ACC112 (cell line): Measurements from ENCODE around the gene IL20RA.
"Not testable (repeated sequence)": the region's sequence is repeated elsewhere in the genome, so short reads cannot be mapped to it uniquely, and the experiment has no call there.

Source experiments
- H2AFZ ChIP-seq: fragments of 200-600 bp; sonication (generic); one replicate; pipeline ENCODE4 v1.6.0; 2017; ENCODE audit warnings: antibody characterized with exemption, low read length; ENCODE audit not compliant: unreplicated experiment
- H3K27ac ChIP-seq: fragments of 200-600 bp; sonication (generic); 2 replicates; pipeline ENCODE4 v1.5.1; 2014; ENCODE audit warnings: low read depth, mild to moderate bottlenecking, antibody characterized with exemption, low read length, moderate library complexity
- H3K27me3 ChIP-seq: fragments of 200-600 bp; sonication (generic); 2 replicates; pipeline ENCODE4 v1.6.1; 2014; ENCODE audit warnings: mild to moderate bottlenecking, antibody characterized with exemption, low read length, moderate library complexity, mixed read lengths; ENCODE audit not compliant: insufficient read depth
- H3K36me3 ChIP-seq: fragments of 200-600 bp; sonication (generic); 2 replicates; pipeline ENCODE4 v1.6.1; 2016; ENCODE audit warnings: mild to moderate bottlenecking, antibody characterized with exemption, low read length, moderate library complexity, mixed read lengths; ENCODE audit not compliant: insufficient read depth
- H3K4me1 ChIP-seq: fragments of 200-600 bp; sonication (generic); one replicate; pipeline ENCODE4 v1.6.1; 2016; ENCODE audit warnings: low read length, mixed read lengths; ENCODE audit not compliant: insufficient read depth, unreplicated experiment, control insufficient read depth
- H3K4me3 ChIP-seq: fragments of 200-600 bp; sonication (generic); 2 replicates; pipeline ENCODE4 v1.5.1; 2014; ENCODE audit warnings: mild to moderate bottlenecking, low read depth, low read length
- H3K79me2 ChIP-seq: fragments of 200-600 bp; sonication (generic); one replicate; pipeline ENCODE4 v1.6.0; 2016; ENCODE audit warnings: low read length; ENCODE audit not compliant: control insufficient read depth, unreplicated experiment, insufficient read depth

IL20RA gene

DNA sequence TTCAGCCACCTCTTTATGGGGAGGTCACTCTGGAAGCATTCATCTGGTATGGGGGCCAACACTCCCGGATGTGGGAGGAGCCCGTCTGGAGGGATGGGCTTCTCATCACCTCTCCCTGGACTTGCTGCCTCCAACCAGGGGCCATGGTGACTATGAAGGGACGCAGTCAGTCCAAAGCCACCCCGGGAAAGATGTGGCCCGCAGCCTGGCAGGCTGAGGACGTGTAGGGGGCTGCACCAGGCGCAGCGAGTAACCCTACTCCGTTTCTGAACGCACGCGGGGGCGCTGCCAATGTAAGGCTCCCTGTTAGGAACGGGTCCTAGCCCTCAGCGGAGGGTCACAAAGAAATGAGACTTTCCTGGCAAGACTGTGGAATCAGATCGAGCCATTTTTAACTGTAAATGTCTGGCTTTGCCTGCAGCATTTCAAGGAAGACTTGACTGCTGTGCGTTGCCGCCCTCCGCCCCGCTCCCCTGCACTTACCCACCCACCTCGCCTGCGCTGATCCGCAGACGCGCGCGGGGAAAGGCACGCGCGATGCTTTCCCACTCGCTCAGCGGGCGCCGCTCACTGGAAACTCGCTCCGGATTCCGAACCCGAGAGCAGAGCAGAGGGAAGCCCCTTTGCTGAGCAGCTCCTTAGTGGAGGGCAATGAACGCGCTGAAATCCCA is 55.1 kb downstream of the IL20RA start:
- H3K27ac ChIP-seq: no peak overlapping the region
- peak overlapping the region; percentile 62 for H3K4me3 ChIP-seq
- H3K27me3 ChIP-seq: peaks cover 59% of the 10 kb centered on the region
- no peaks in the 10 kb centered on the region for H3K79me2 ChIP-seq
- H3K36me3 ChIP-seq: no peaks in the 10 kb centered on the region
- peak overlapping the region; percentile 0 for H2AFZ ChIP-seq
- H3K4me1 ChIP-seq: peaks cover 3% of the 10 kb centered on the region

- no peaks in the 10 kb centered on the region for H3K79me2 ChIP-seq
- H3K27me3 ChIP-seq: peaks cover 54% of the 10 kb centered on the region
- peaks cover 3% of the 10 kb centered on the region for H3K4me1 ChIP-seq
- H3K4me3 ChIP-seq: no peak overlapping the region
- H3K27ac ChIP-seq: no peak overlapping the region
- no peaks in the 10 kb centered on the region for H3K36me3 ChIP-seq
- H2AFZ ChIP-seq: no peak overlapping the region
These were observed 57.2 kb downstream of the IL20RA start for GRCh38 chr6:136987526-136987925.

DNA sequence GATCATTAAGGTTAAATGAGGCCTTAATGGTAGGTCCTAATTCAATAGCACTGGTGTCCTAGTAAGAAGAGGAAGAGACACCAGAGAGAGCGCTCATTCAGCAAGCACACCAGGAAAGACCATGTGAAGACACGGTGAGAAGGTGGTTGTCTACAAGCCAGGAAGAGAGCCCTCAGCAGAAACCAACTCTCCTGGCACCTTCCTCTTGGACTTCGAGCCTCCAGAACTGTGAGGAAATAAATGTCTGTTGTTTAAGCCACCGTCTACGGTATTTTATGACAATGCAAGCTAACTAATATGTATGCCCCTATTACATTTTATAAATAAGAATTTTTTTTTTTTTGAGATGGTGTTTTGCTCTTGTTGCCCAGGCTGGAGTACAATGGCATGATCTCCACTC is 59.3 kb downstream of the IL20RA start:
- Histone ChIP-seq H3K27ac (no peak overlapping the region), H3K4me3 (no peak overlapping the region), H3K27me3 (peaks cover 37% of the 10 kb centered on the region), H3K36me3 (no peaks in the 10 kb centered on the region), H3K79me2 (no peaks in the 10 kb centered on the region), H2AFZ (no peak overlapping the region), H3K4me1 (peaks cover 3% of the 10 kb centered on the region)

DNA sequence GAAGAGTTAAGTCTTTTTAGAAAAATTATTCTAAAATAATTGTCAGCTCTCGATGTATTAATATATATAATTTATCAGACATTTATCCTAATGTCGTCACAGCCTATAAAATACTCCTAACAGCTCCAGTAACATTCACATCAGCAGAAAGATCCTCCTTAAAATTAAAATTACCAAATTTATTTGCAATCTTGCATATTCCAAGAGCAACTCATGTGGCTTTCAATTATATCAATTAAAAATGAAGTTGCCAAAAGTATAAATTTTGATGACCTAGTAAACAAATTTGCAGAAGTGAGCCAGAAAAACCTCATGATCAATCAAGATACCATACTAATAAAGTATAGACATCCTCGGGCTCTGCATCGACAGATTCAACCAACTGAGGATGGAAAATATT is 60.2 kb downstream of the IL20RA start:
- Histone ChIP-seq H3K79me2 (no peaks in the 10 kb centered on the region), H3K4me3 (no peak overlapping the region), H3K27ac (no peak overlapping the region), H3K4me1 (peaks cover 3% of the 10 kb centered on the region), H2AFZ (no peak overlapping the region), H3K36me3 (no peaks in the 10 kb centered on the region), H3K27me3 (peaks cover 31% of the 10 kb centered on the region)

- Histone ChIP-seq H3K27me3 (peaks cover 30% of the 10 kb centered on the region), H3K27ac (no peak overlapping the region), H3K4me3 (no peak overlapping the region), H3K36me3 (no peaks in the 10 kb centered on the region), H3K4me1 (no peaks in the 10 kb centered on the region), H3K79me2 (no peaks in the 10 kb centered on the region), H2AFZ (no peak overlapping the region)
These were observed 61.1 kb downstream of the IL20RA start for GRCh38 chr6:136983687-136984086.

DNA sequence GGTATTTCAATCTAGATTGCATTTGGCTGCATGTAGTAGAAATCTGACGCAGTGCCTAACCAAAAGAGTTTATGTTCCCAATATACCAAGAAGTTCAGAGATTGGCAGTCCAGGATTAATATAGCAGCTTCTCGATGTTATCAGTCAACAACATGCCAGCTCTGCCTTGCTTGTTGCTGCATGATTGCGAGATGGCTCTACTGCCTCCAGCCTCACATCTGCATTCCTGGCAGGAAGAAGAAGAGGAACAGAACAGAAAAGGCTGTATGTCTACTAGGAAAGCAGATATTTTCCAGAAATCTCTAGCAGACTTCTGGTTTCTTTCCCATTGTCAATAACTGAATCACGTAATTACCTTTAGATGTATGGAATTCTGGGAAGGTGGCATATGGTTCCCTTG is 61.8 kb downstream of the IL20RA start:
- no peaks in the 10 kb centered on the region for H3K4me1 ChIP-seq
- no peaks in the 10 kb centered on the region for H3K36me3 ChIP-seq
- H2AFZ ChIP-seq: no peak overlapping the region
- no peak overlapping the region for H3K27ac ChIP-seq
- no peak overlapping the region for H3K4me3 ChIP-seq
- peaks cover 22% of the 10 kb centered on the region for H3K27me3 ChIP-seq
- H3K79me2 ChIP-seq: no peaks in the 10 kb centered on the region

- no peak overlapping the region for H3K4me3 ChIP-seq
- no peaks in the 10 kb centered on the region for H3K79me2 ChIP-seq
- no peak overlapping the region for H3K27ac ChIP-seq
- no peaks in the 10 kb centered on the region for H3K4me1 ChIP-seq
- no peak overlapping the region for H2AFZ ChIP-seq
- H3K36me3 ChIP-seq: no peaks in the 10 kb centered on the region
- H3K27me3 ChIP-seq: peaks cover 11% of the 10 kb centered on the region
These were observed 64.7 kb downstream of the IL20RA start for GRCh38 chr6:136980070-136980469.

DNA sequence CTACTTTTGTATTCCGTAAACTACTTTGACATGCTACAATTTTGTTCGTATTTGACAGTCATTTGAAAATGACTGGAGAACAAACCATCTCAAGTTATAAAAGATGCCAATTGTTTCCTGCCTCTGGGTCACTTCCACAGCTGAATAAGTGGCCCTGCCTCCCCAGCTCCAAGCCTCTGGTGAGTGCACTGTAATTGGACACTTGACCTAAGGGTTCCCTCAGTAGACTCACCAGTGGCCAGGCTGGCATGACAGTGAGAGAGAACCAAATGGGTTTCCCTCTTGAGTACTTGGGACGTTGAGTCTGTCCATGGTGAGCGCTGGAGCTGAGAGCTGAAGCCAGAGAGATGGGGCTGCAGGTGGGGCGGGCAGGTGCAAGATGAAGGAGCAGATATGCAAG is 65.6 kb downstream of the IL20RA start:
- H3K27me3 ChIP-seq: peaks cover 11% of the 10 kb centered on the region
- no peaks in the 10 kb centered on the region for H3K4me1 ChIP-seq
- H3K36me3 ChIP-seq: no peaks in the 10 kb centered on the region
- H3K4me3 ChIP-seq: no peak overlapping the region
- H2AFZ ChIP-seq: no peak overlapping the region
- H3K79me2 ChIP-seq: no peaks in the 10 kb centered on the region
- no peak overlapping the region for H3K27ac ChIP-seq

DNA sequence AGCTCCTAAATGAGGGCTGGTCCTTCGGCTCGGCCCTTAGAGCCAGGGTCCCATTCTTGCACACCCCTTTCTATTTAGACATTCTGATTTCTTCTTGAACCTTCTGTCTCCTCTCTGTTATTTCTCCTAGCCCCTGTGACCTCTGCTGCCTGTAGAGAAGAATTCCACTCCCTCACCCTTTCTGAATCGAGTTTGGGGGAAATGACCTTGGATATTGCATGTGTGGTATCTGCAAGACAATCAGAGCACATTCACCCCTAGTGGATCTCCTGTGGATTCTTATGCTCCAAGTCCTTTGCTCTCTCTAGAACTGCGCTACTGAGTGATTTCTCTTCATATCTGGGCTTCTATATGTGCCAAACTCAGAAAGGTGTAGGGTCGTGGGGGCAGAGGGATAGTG is 67.7 kb downstream of the IL20RA start:
- no peak overlapping the region for H2AFZ ChIP-seq
- no peaks in the 10 kb centered on the region for H3K79me2 ChIP-seq
- H3K4me3 ChIP-seq: no peak overlapping the region
- H3K27ac ChIP-seq: no peak overlapping the region
- H3K36me3 ChIP-seq: no peaks in the 10 kb centered on the region
- peaks cover 11% of the 10 kb centered on the region for H3K27me3 ChIP-seq
- no peaks in the 10 kb centered on the region for H3K4me1 ChIP-seq

GRCh38 chr6:136975089-136975715 is 69.6 kb downstream of the IL20RA start:
- no peaks in the 10 kb centered on the region for H3K4me1 ChIP-seq
- H3K27ac ChIP-seq: no peak overlapping the region
- H3K27me3 ChIP-seq: peaks cover 11% of the 10 kb centered on the region
- no peaks in the 10 kb centered on the region for H3K36me3 ChIP-seq
- H2AFZ ChIP-seq: no peak overlapping the region
- H3K79me2 ChIP-seq: no peaks in the 10 kb centered on the region
- no peak overlapping the region for H3K4me3 ChIP-seq

DNA sequence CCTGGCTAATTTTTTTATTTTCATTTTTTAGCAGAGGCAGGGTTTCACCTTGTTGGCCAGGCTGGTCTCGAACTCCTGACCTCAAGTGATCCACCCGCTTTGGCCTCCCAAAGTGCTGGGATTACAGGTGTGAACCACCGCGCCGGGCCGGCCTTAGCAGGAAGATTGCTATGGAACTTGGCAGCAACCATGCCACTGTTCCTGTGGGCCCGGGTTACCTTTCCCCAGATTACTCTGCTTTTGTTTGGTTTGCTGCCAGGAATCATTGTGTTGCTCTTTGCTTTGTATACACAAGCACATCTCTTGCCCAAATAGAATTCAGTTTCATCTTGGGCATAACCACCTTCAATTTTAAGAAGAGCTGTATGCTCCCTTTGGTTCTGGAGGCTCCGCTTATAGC is 71.0 kb downstream of the IL20RA start:
- H3K27ac ChIP-seq, H3K36me3 ChIP-seq, H2AFZ ChIP-seq, H3K27me3 ChIP-seq, H3K4me1 ChIP-seq, H3K79me2 ChIP-seq, H3K4me3 ChIP-seq: not testable (repeated sequence)
